Activated CD8-positive, alpha-beta memory T cell treated with anti-CD3 and anti-CD28 coated beads, Interleukin-2, amount 10 ng/mL, durations not matched to agents 7 days and 5 days (primary cell): ENCODE data around the gene WDR87. TPM values are rescaled to one million over a fixed set of nuclear protein-coding genes. Genes with fewer than 3 reads are reported as not detected.
A peak's percentile ranks its signal among the peaks of the same experiment; 100 is the strongest.

Experiments used
- ATAC-seq: fragments of 150-1000 bp; cut with Tn5 transposase; one replicate; pipeline ENCODE4 v1.10.0; 2021; ENCODE audit warnings: moderate library complexity
- CTCF ChIA-PET: fragments of 350-600 bp; sonication (Branson Sonifier 250); formaldehyde crosslinking; loops from one replicate; lab custom pipeline; 2021; ENCODE audit warnings: antibody characterized with exemption; lab: Charles Lee
- DNase-seq: peaks from one replicate; pipeline ENCODE4 v3.0.0-alpha.2; 2020
- H3K27ac Mint-ChIP-seq: one replicate; pipeline ENCODE4 v1.8.0; 2021; ENCODE audit warnings: mild to moderate bottlenecking, mixed read lengths
- H3K27me3 Mint-ChIP-seq: one replicate; pipeline ENCODE4 v1.8.0; 2021; ENCODE audit warnings: mixed read lengths
- H3K36me3 Mint-ChIP-seq: one replicate; pipeline ENCODE4 v1.8.0; 2021; ENCODE audit warnings: mild to moderate bottlenecking, mixed read lengths
- H3K4me1 Mint-ChIP-seq: one replicate; pipeline ENCODE4 v1.8.0; 2021; ENCODE audit warnings: mixed read lengths
- H3K4me3 Mint-ChIP-seq: one replicate; pipeline ENCODE4 v1.8.0; 2021; ENCODE audit warnings: mild to moderate bottlenecking, moderate library complexity, mixed read lengths
- H3K9me3 Mint-ChIP-seq: one replicate; pipeline ENCODE4 v1.8.0; 2022; ENCODE audit warnings: low read depth, mixed read lengths
- total RNA-seq, 2 experiments: library from RNA; stranded (reverse); gene quantifications; one replicate each; pipeline ENCODE4 v1.2.3, GENCODE V29; 2021

Gene WDR87
- total RNA-seq: not detected

GRCh38 chr19:37905946-37906868 lies at the start of gene WDR87:
WDR87 (minus strand) TSS chr19:37906594; CDS start chr19:37898239, 8,355 bp downstream.
- H3K9me3 Mint-ChIP-seq: no peaks in the 10 kb centered on the region
- no peaks in the 10 kb centered on the region for H3K27me3 Mint-ChIP-seq
- H3K4me1 Mint-ChIP-seq: peaks cover 15% of the 10 kb centered on the region
- H3K27ac Mint-ChIP-seq: peak within 1 kb of the TSS; percentile 82
- DNase-seq (peak; percentile 58), ATAC-seq (peak; percentile 20)
- CTCF ChIA-PET: interaction anchor here (0.7 to 2.8 kb wide), 17 partner anchors 8 to 497 kb away, joined by 3 to 18 read pairs (median 4); partner anchors contain the start of genes CATSPERG, FAM98C and PSMD8
- H3K36me3 Mint-ChIP-seq: no peaks in the 10 kb centered on the region
- H3K4me3 Mint-ChIP-seq: peak within 1 kb of the TSS; percentile 75

- H3K9me3 Mint-ChIP-seq: peaks cover 4% of the 10 kb centered on the region
- H3K27me3 Mint-ChIP-seq: no peaks in the 10 kb centered on the region
- CTCF ChIA-PET: no interaction called here
- H3K27ac Mint-ChIP-seq: no peak overlapping the region
- no peak for ATAC-seq
- DNase-seq: no peak
- no peaks in the 10 kb centered on the region for H3K4me1 Mint-ChIP-seq
- H3K36me3 Mint-ChIP-seq: peaks cover 5% of the 10 kb centered on the region
- H3K4me3 Mint-ChIP-seq: no peak overlapping the region
Observed at GRCh38 chr19:37955986-37956385, 49.6 kb upstream of the WDR87 start.

- H3K4me3 Mint-ChIP-seq: no peak overlapping the region
- no peaks in the 10 kb centered on the region for H3K27me3 Mint-ChIP-seq
- H3K36me3 Mint-ChIP-seq: peaks cover 5% of the 10 kb centered on the region
- H3K9me3 Mint-ChIP-seq: peaks cover 4% of the 10 kb centered on the region
- H3K4me1 Mint-ChIP-seq: no peaks in the 10 kb centered on the region
- DNase-seq (no peak), ATAC-seq (no peak)
- CTCF ChIA-PET: no interaction called here
- no peak overlapping the region for H3K27ac Mint-ChIP-seq
Observed at GRCh38 chr19:37954421-37954874, 48.1 kb upstream of the WDR87 start.

- H3K4me3 Mint-ChIP-seq: no peak overlapping the region
- H3K9me3 Mint-ChIP-seq: peaks cover 4% of the 10 kb centered on the region
- peaks cover 5% of the 10 kb centered on the region for H3K36me3 Mint-ChIP-seq
- DNase-seq: no peak
- no peaks in the 10 kb centered on the region for H3K27me3 Mint-ChIP-seq
- no peaks in the 10 kb centered on the region for H3K4me1 Mint-ChIP-seq
- CTCF ChIA-PET: no interaction called here
- no peak for ATAC-seq
- H3K27ac Mint-ChIP-seq: no peak overlapping the region
Observed at GRCh38 chr19:37953918-37954303, 47.5 kb upstream of the WDR87 start.

- CTCF ChIA-PET: no interaction called here
- H3K27me3 Mint-ChIP-seq: no peaks in the 10 kb centered on the region
- DNase-seq (no peak), ATAC-seq (no peak)
- peaks cover 3% of the 10 kb centered on the region for H3K9me3 Mint-ChIP-seq
- no peaks in the 10 kb centered on the region for H3K4me1 Mint-ChIP-seq
- H3K4me3 Mint-ChIP-seq: no peak overlapping the region
- peaks cover 3% of the 10 kb centered on the region for H3K36me3 Mint-ChIP-seq
- no peak overlapping the region for H3K27ac Mint-ChIP-seq
Observed at GRCh38 chr19:37953171-37953917, 47.0 kb upstream of the WDR87 start.

GRCh38 chr19:37951816-37952210 lies 45.4 kb upstream of the WDR87 start:
- CTCF ChIA-PET: no interaction called here
- ATAC-seq (no peak), DNase-seq (no peak)
- no peaks in the 10 kb centered on the region for H3K27me3 Mint-ChIP-seq
- H3K4me3 Mint-ChIP-seq: no peak overlapping the region
- H3K36me3 Mint-ChIP-seq: peaks cover 3% of the 10 kb centered on the region
- H3K9me3 Mint-ChIP-seq: peaks cover 3% of the 10 kb centered on the region
- H3K27ac Mint-ChIP-seq: no peak overlapping the region
- no peaks in the 10 kb centered on the region for H3K4me1 Mint-ChIP-seq

GRCh38 chr19:37950471-37951175 lies 44.2 kb upstream of the WDR87 start:
- Mint-ChIP-seq H3K4me3 (no peak overlapping the region), H3K27ac (no peak overlapping the region), H3K4me1 (no peaks in the 10 kb centered on the region), H3K9me3 (peaks cover 3% of the 10 kb centered on the region), H3K36me3 (peaks cover 3% of the 10 kb centered on the region), H3K27me3 (no peaks in the 10 kb centered on the region)
- CTCF ChIA-PET: no interaction called here
- ATAC-seq (no peak), DNase-seq (no peak)

- H3K4me1 Mint-ChIP-seq: no peaks in the 10 kb centered on the region
- H3K36me3 Mint-ChIP-seq: no peaks in the 10 kb centered on the region
- no peak overlapping the region for H3K27ac Mint-ChIP-seq
- H3K27me3 Mint-ChIP-seq: no peaks in the 10 kb centered on the region
- ATAC-seq (no peak), DNase-seq (no peak)
- no peaks in the 10 kb centered on the region for H3K9me3 Mint-ChIP-seq
- no peak overlapping the region for H3K4me3 Mint-ChIP-seq
- CTCF ChIA-PET: no interaction called here
Observed at GRCh38 chr19:37948362-37948761, 42.0 kb upstream of the WDR87 start.

GRCh38 chr19:37947778-37948177 lies 41.4 kb upstream of the WDR87 start:
- Mint-ChIP-seq H3K9me3 (no peaks in the 10 kb centered on the region), H3K27me3 (no peaks in the 10 kb centered on the region), H3K4me3 (no peak overlapping the region), H3K36me3 (no peaks in the 10 kb centered on the region), H3K4me1 (no peaks in the 10 kb centered on the region), H3K27ac (no peak overlapping the region)
- DNase-seq (no peak), ATAC-seq (no peak)
- CTCF ChIA-PET: no interaction called here

- ATAC-seq: no peak
- Mint-ChIP-seq H3K4me1 (no peaks in the 10 kb centered on the region), H3K4me3 (no peak overlapping the region), H3K27ac (no peak overlapping the region), H3K9me3 (no peaks in the 10 kb centered on the region), H3K27me3 (no peaks in the 10 kb centered on the region), H3K36me3 (no peaks in the 10 kb centered on the region)
- DNase-seq: no peak
- CTCF ChIA-PET: no interaction called here
Observed at GRCh38 chr19:37946132-37946531, 39.7 kb upstream of the WDR87 start.

GRCh38 chr19:37943480-37943879 lies 37.1 kb upstream of the WDR87 start:
- no peaks in the 10 kb centered on the region for H3K4me1 Mint-ChIP-seq

GRCh38 chr19:37942516-37942902 lies 36.1 kb upstream of the WDR87 start:
- H3K27ac Mint-ChIP-seq: no peak overlapping the region

More at GRCh38 chr19:37943480-37943879, 37.1 kb upstream of the WDR87 start:
- no peaks in the 10 kb centered on the region for H3K27me3 Mint-ChIP-seq
- peaks cover 2% of the 10 kb centered on the region for H3K36me3 Mint-ChIP-seq
- CTCF ChIA-PET: no interaction called here
- DNase-seq (no peak), ATAC-seq (no peak)
- H3K9me3 Mint-ChIP-seq: peaks cover 4% of the 10 kb centered on the region
- H3K27ac Mint-ChIP-seq: no peak overlapping the region
- no peak overlapping the region for H3K4me3 Mint-ChIP-seq

GRCh38 chr19:37941782-37942515 lies 35.6 kb upstream of the WDR87 start:
- no peaks in the 10 kb centered on the region for H3K27me3 Mint-ChIP-seq
- no peak overlapping the region for H3K4me3 Mint-ChIP-seq
- peaks cover 3% of the 10 kb centered on the region for H3K36me3 Mint-ChIP-seq
- no peak for ATAC-seq
- CTCF ChIA-PET: no interaction called here
- H3K9me3 Mint-ChIP-seq: peaks cover 4% of the 10 kb centered on the region
- no peak for DNase-seq
- no peaks in the 10 kb centered on the region for H3K4me1 Mint-ChIP-seq
- no peak overlapping the region for H3K27ac Mint-ChIP-seq

More at GRCh38 chr19:37942516-37942902, 36.1 kb upstream of the WDR87 start:
- ATAC-seq (no peak), DNase-seq (no peak)
- Mint-ChIP-seq H3K36me3 (peaks cover 3% of the 10 kb centered on the region), H3K4me3 (no peak overlapping the region), H3K4me1 (no peaks in the 10 kb centered on the region), H3K27me3 (no peaks in the 10 kb centered on the region), H3K9me3 (peaks cover 4% of the 10 kb centered on the region)
- CTCF ChIA-PET: no interaction called here
